Measurements from ENCODE around the gene TCF15.

TCF15 gene

GRCh38 chr20:556984-557383 lies 53.1 kb downstream of the TCF15 start:
- peaks cover 12% of the 10 kb centered on the region; the same call in 1 of the 2 replicates for H3K27me3 ChIP-seq (ENCODE audit: low read depth)
- no peak for DNase-seq (ENCODE audit: low spot score in 2 of 2)
- in situ Hi-C loops (cut with MboI; ENCODE audit: low sequenced_read_pairs), result loop anchor here (5.0 kb wide), 2 partner anchors 90 to 180 kb away; no protein-coding TSS in a partner anchor
- no peak overlapping the region for H3K4me3 ChIP-seq
- no peaks in the 10 kb centered on the region for H3K4me1 ChIP-seq
- H3K9me3 ChIP-seq, result no peaks in the 10 kb centered on the region; the same call in 1 of the 2 replicates
- H3K36me3 ChIP-seq (replicated peaks), result no peaks in the 10 kb centered on the region

- in situ Hi-C loops (cut with MboI; ENCODE audit: low sequenced_read_pairs), result loop anchor here (5.0 kb wide), 2 partner anchors 91 to 181 kb away; no protein-coding TSS in a partner anchor
- no peak overlapping the region for H3K4me3 ChIP-seq
- no peaks in the 10 kb centered on the region for H3K36me3 ChIP-seq (replicated peaks)
- H3K9me3 ChIP-seq, result no peaks in the 10 kb centered on the region
- H3K27me3 ChIP-seq (ENCODE audit: low read depth), result peaks cover 16% of the 10 kb centered on the region
- peak in 1 of 2 experiments; percentile 36 for DNase-seq (ENCODE audit: low spot score in 2 of 2)
- no peaks in the 10 kb centered on the region for H3K4me1 ChIP-seq
Observed at GRCh38 chr20:555976-556385, 54.1 kb downstream of the TCF15 start.

Measured in HAP-1 (cell line).